Measurements from ENCODE around the gene RFTN1.

DNA sequence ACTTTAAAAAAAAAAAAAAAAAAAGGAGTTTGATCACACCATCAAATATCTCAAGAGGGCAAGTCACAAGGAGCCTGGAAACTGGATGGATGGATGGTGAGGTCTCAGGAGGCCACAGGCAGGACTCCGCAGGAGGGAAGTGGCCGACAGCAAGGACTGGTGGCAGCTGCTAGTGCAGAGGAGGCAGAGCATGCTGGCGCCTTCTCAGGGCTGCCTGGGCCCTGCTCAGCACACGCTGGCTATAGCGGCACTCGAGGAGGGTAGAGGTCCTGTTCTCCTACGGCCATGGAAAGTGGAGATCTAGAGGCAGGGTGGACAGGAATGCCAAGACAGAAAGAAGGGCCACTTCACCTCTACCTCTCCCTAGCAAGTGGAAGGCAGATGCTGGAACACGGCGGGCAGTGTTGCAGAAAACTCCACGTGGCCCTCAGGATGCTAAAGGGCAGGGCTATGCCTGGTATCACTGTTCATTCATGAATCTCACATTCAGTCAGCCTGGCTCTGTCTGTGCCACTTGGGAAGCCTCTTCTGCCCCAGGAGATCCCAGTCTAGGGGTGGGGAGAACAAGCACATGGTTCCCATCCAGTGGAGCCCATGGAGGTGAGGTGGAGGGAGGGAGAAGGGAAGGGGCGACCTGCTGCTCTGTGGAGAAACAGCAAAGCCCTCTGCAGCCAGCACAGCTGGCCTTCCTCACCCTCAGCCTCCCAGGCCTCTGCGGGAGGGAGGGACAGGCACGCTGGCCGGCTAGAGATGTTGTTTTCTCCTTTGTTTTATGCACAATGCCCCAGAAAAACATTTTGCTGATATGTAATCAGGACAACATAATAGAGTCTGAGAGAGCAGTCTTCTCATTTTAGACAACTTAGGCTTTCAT lies 177.5 kb downstream of the RFTN1 start:
- TF ChIP-seq, protein P1, sequence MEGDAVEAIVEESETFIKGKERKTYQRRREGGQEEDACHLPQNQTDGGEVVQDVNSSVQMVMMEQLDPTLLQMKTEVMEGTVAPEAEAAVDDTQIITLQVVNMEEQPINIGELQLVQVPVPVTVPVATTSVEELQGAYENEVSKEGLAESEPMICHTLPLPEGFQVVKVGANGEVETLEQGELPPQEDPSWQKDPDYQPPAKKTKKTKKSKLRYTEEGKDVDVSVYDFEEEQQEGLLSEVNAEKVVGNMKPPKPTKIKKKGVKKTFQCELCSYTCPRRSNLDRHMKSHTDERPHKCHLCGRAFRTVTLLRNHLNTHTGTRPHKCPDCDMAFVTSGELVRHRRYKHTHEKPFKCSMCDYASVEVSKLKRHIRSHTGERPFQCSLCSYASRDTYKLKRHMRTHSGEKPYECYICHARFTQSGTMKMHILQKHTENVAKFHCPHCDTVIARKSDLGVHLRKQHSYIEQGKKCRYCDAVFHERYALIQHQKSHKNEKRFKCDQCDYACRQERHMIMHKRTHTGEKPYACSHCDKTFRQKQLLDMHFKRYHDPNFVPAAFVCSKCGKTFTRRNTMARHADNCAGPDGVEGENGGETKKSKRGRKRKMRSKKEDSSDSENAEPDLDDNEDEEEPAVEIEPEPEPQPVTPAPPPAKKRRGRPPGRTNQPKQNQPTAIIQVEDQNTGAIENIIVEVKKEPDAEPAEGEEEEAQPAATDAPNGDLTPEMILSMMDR (IDR thresholded peaks at IDR 0.05), result no peak
- no peak for TF ChIP-seq EZH2 (IDR thresholded peaks at IDR 0.05)
